Testis (tissue), 2 donors: Measurements from ENCODE around the gene MRFAP1L1.
"Not testable (repeated sequence)": the region's sequence is repeated elsewhere in the genome, so short reads cannot be mapped to it uniquely, and the experiment has no call there.

ENCODE experiments used
- CTCF ChIP-seq, 3 experiments: fragments of 450-650 bp in 2 of 3; fragments of 200-600 bp in 1 of 3; sonication (generic) in 1 of 3; IDR thresholded peaks; one replicate each; pipeline ENCODE4 v1.5.1; 2016 to 2019; ENCODE audit warnings: antibody characterized with exemption in 3 of 3, mild to moderate bottlenecking in 2 of 3, moderate library complexity in 1 of 3
- POLR2A ChIP-seq: fragments of 450-650 bp; IDR thresholded peaks from one replicate; pipeline ENCODE4 v1.6.1; 2017; ENCODE audit warnings: antibody characterized with exemption, mild to moderate bottlenecking, moderate library complexity

- TF ChIP-seq CTCF (IDR thresholded peaks at IDR 0.05); POLR2A: not testable (repeated sequence)
These were observed 15.8 kb upstream of the MRFAP1L1 start for GRCh38 chr4:6725427-6725961.
